Fibroblast of lung (primary cell): Measurements from ENCODE around the gene ZC3H15.

Experiments used
- EZH2 ChIP-seq: IDR thresholded peaks from 2 replicates; pipeline ENCODE4 v1.5.1; 2012; ENCODE audit warnings: low read length, control low read depth, mild to moderate bottlenecking; ENCODE audit errors: missing control alignments
- TF ChIP-seq, protein P1 (sequence below), 2 donors: IDR thresholded peaks in 1 of 2; conservative IDR thresholded peaks in 1 of 2; 1 replicate in 1 of 2; 2 replicates in 1 of 2; pipeline ENCODE4 v1.5.1; 2011 to 2012; ENCODE audit warnings: low read length in 2 of 2, control low read depth in 1 of 2, inconsistent platforms in 1 of 2, low read depth in 1 of 2, mild to moderate bottlenecking in 1 of 2

GRCh38 chr2:186498834-186499233 lies 12.8 kb downstream of the ZC3H15 start:
- no peak for TF ChIP-seq EZH2
- TF ChIP-seq, protein P1, sequence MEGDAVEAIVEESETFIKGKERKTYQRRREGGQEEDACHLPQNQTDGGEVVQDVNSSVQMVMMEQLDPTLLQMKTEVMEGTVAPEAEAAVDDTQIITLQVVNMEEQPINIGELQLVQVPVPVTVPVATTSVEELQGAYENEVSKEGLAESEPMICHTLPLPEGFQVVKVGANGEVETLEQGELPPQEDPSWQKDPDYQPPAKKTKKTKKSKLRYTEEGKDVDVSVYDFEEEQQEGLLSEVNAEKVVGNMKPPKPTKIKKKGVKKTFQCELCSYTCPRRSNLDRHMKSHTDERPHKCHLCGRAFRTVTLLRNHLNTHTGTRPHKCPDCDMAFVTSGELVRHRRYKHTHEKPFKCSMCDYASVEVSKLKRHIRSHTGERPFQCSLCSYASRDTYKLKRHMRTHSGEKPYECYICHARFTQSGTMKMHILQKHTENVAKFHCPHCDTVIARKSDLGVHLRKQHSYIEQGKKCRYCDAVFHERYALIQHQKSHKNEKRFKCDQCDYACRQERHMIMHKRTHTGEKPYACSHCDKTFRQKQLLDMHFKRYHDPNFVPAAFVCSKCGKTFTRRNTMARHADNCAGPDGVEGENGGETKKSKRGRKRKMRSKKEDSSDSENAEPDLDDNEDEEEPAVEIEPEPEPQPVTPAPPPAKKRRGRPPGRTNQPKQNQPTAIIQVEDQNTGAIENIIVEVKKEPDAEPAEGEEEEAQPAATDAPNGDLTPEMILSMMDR (conservative IDR thresholded peaks at IDR 0.05 in 1 of 2, IDR thresholded peaks at IDR 0.05 in 1 of 2; ENCODE audit: low read depth in 1 of 2, low read length in 2 of 2) = no peak
